Mesenchymal stem cell (in vitro differentiated cells and primary cell): ENCODE results near the gene KLHL17.
A peak's percentile ranks its signal among the peaks of the same experiment; 100 is the strongest.

Experiments
- DNase-seq: peaks from one replicate; pipeline ENCODE4 v3.0.0-alpha.2; 2013
- H2AFZ ChIP-seq: one replicate; pipeline ENCODE4 v1.6.1; 2013; ENCODE audit warnings: low read depth, mild to moderate bottlenecking, control low read depth, inconsistent platforms, low read length, moderate library complexity
- H2AK5ac ChIP-seq: 2 replicates; pipeline ENCODE4 v1.6.1; 2013; ENCODE audit warnings: low read length, moderate library complexity, mild to moderate bottlenecking, inconsistent platforms; ENCODE audit not compliant: severe bottlenecking
- H2BK120ac ChIP-seq: one replicate; pipeline ENCODE4 v1.6.1; 2013; ENCODE audit warnings: low read depth, mild to moderate bottlenecking, inconsistent platforms, low read length, moderate library complexity
- H2BK12ac ChIP-seq, 2 experiments: one replicate each; pipeline ENCODE4 v1.6.1; 2013; ENCODE audit warnings: inconsistent platforms in 2 of 2, low read length in 2 of 2, mild to moderate bottlenecking in 2 of 2, moderate library complexity in 2 of 2, control low read depth in 1 of 2
- H2BK15ac ChIP-seq: one replicate; pipeline ENCODE4 v1.6.1; 2013; ENCODE audit warnings: mild to moderate bottlenecking, low read depth, inconsistent platforms; ENCODE audit not compliant: poor library complexity, severe bottlenecking
- H2BK5ac ChIP-seq: 2 replicates; pipeline ENCODE4 v1.6.1; 2013; ENCODE audit warnings: low read depth, mild to moderate bottlenecking, low read length, control low read depth, inconsistent platforms; ENCODE audit not compliant: poor library complexity, severe bottlenecking
- H3K14ac ChIP-seq, 2 experiments: one replicate each; pipeline ENCODE4 v1.6.1; 2013; ENCODE audit warnings: inconsistent platforms in 2 of 2, low read length in 2 of 2, control low read depth in 1 of 2, mild to moderate bottlenecking in 1 of 2, moderate library complexity in 1 of 2
- H3K18ac ChIP-seq, 2 experiments: one replicate each; pipeline ENCODE4 v1.6.1; 2013; ENCODE audit warnings: inconsistent platforms in 2 of 2, low read length in 2 of 2, control low read depth in 1 of 2, low read depth in 1 of 2, mild to moderate bottlenecking in 1 of 2
- H3K23ac ChIP-seq, 2 experiments: one replicate each; pipeline ENCODE4 v1.6.1; 2013; ENCODE audit warnings: inconsistent platforms in 2 of 2, low read length in 2 of 2, mild to moderate bottlenecking in 2 of 2, moderate library complexity in 2 of 2, control low read depth in 1 of 2
- H3K27ac ChIP-seq: 2 replicates; pipeline ENCODE4 v1.5.1; 2013; ENCODE audit warnings: mild to moderate bottlenecking, moderate library complexity, low read length, control low read depth, inconsistent platforms; ENCODE audit not compliant: poor library complexity, severe bottlenecking
- H3K27me3 ChIP-seq, 2 experiments: 2 replicates each; pipeline versions ENCODE4 v1.6.1 to v1.7.0; 2013; ENCODE audit warnings: low read length in 2 of 2, mild to moderate bottlenecking in 2 of 2, moderate library complexity in 2 of 2, control low read depth in 1 of 2, inconsistent platforms in 1 of 2; ENCODE audit not compliant: control insufficient read depth in 1 of 2, insufficient read depth in 1 of 2
- H3K36me3 ChIP-seq, 2 experiments: 2 replicates each; pipeline versions ENCODE4 v1.6.1 to v1.7.0; 2013; ENCODE audit warnings: low read length in 2 of 2, control low read depth in 1 of 2, inconsistent platforms in 1 of 2, low read depth in 1 of 2, mild to moderate bottlenecking in 1 of 2; ENCODE audit not compliant: insufficient read depth in 2 of 2, control insufficient read depth in 1 of 2
- H3K4ac ChIP-seq, 2 experiments: one replicate each; pipeline ENCODE4 v1.6.1; 2013; ENCODE audit warnings: inconsistent platforms in 2 of 2, low read length in 2 of 2, mild to moderate bottlenecking in 2 of 2, moderate library complexity in 2 of 2, control low read depth in 1 of 2, low read depth in 1 of 2
- H3K4me1 ChIP-seq: 2 replicates; pipeline ENCODE4 v1.6.1; 2013; ENCODE audit warnings: low read depth, low read length, control low read depth; ENCODE audit not compliant: control insufficient read depth, insufficient read depth
- H3K4me2 ChIP-seq: 2 replicates; pipeline ENCODE4 v1.6.1; 2013; ENCODE audit warnings: low read length, mild to moderate bottlenecking, inconsistent platforms; ENCODE audit not compliant: poor library complexity, severe bottlenecking
- H3K4me3 ChIP-seq, 2 experiments: 2 replicates each; pipeline versions ENCODE4 v1.5.1 to v1.7.0; 2013; ENCODE audit warnings: low read length in 2 of 2, mild to moderate bottlenecking in 2 of 2, control low read depth in 1 of 2, low read depth in 1 of 2; ENCODE audit not compliant: insufficient read depth in 1 of 2
- H3K79me1 ChIP-seq: replicated peaks from 2 replicates; pipeline ENCODE4 v1.6.1; 2013; ENCODE audit warnings: mild to moderate bottlenecking, control low read depth, low read length, inconsistent platforms; ENCODE audit not compliant: poor library complexity, severe bottlenecking
- H3K9ac ChIP-seq: 2 replicates; pipeline ENCODE4 v1.7.0; 2013; ENCODE audit warnings: mild to moderate bottlenecking, low read length, moderate library complexity
- H3K9me3 ChIP-seq: 2 replicates; pipeline ENCODE4 v1.7.0; 2013; ENCODE audit warnings: mild to moderate bottlenecking, low read length; ENCODE audit not compliant: control insufficient read depth
- H4K8ac ChIP-seq: one replicate; pipeline ENCODE4 v1.6.1; 2013; ENCODE audit warnings: inconsistent platforms, mild to moderate bottlenecking, low read length, moderate library complexity
- H4K91ac ChIP-seq: one replicate; pipeline ENCODE4 v1.6.1; 2013; ENCODE audit warnings: mild to moderate bottlenecking, low read length, inconsistent platforms
- WGBS: methylation state at CpG from one replicate; pipeline ENCODE4 v1.1.7; 2013; ENCODE audit warnings: mixed read lengths; 5-methylcytosine and 5-hydroxymethylcytosine counted together

Gene KLHL17

DNA sequence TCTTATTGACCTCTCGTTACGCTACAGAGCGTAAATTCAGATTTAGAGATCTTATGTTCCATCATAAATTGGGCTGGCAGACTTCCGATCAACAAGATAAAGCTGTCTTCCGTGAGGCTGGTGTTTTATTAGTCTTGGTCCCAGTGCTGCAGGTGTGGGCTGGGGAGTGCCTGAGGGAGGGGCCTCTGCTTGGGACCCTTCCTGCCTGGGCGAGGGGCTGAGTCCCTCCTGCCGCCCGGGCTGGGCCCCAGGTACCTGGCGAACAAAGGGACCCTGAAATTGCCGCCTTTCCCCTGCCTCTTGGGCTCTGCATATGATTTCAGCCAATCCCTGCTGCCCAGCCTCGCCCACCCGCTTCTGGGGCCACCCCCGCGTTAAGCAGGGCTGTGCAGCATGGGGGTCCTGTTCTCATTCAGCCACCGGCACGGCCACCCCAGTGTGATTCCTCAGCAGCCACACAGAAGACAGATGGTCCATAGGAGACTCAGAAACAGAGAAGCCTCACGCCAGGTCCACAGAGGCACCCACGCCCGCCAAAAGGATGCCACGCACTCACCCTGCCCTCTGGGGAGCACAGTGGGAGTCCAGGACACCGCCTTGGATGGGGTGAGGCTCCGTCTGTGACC is 42.8 kb upstream of the KLHL17 start:
- WGBS = 73% methylated on average over 22 of the region's 22 CpGs
- H3K27me3 ChIP-seq = peaks cover 75 to 96% of the 10 kb centered on the region in 2 experiments
- H2AK5ac ChIP-seq = no peak overlapping the region
- H3K9me3 ChIP-seq = no peaks in the 10 kb centered on the region
- H2BK120ac ChIP-seq = no peak overlapping the region
- no peak overlapping the region for H2BK15ac ChIP-seq
- no peak overlapping the region for H3K4me3 ChIP-seq
- H3K4me2 ChIP-seq = no peak overlapping the region
- H4K91ac ChIP-seq = no peak overlapping the region
- H2AFZ ChIP-seq = no peak overlapping the region
- H3K18ac ChIP-seq = no peak overlapping the region
- H3K36me3 ChIP-seq = no peaks in the 10 kb centered on the region
- no peak overlapping the region for H4K8ac ChIP-seq
- H3K4me1 ChIP-seq = peaks cover 31% of the 10 kb centered on the region
- H3K79me1 ChIP-seq = no peaks in the 10 kb centered on the region
- no peak overlapping the region for H3K4ac ChIP-seq
- H3K9ac ChIP-seq = no peak overlapping the region
- DNase-seq = no peak
- H3K14ac ChIP-seq = no peak overlapping the region
- no peak overlapping the region for H3K23ac ChIP-seq
- H2BK5ac ChIP-seq = no peak overlapping the region
- no peak overlapping the region for H3K27ac ChIP-seq
- no peak overlapping the region for H2BK12ac ChIP-seq

DNA sequence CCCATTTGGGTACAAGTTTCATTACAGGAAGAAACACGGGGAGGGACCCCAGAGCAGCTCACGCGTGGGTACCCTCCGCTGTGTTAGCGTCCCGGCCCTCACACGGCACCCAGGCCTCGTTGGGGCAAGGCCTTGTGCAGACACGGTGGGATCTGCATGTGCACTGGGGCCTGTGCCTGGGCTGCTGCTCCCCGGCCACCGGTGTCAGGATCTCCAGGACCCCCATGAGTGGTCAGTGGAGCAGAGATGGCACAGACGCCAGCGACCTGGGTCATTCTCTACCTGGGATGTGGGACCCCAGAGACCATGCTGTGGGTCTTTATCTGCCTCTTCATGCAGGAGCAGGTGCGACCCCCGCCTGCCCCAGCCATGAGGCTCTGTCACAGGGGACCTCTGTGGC is 42.0 kb upstream of the KLHL17 start:
- Histone ChIP-seq H3K27me3 (peaks cover 82 to 97% of the 10 kb centered on the region in 2 experiments), H3K79me1 (no peaks in the 10 kb centered on the region), H4K8ac (no peak overlapping the region), H3K27ac (no peak overlapping the region), H3K23ac (no peak overlapping the region), H2BK15ac (no peak overlapping the region), H3K36me3 (no peaks in the 10 kb centered on the region), H2BK5ac (no peak overlapping the region), H3K4me2 (no peak overlapping the region), H3K9me3 (no peaks in the 10 kb centered on the region), H2BK12ac (peak overlapping the region in 1 of 2 experiments; percentile 24), H4K91ac (peak overlapping the region; percentile 46), H3K4ac (no peak overlapping the region), H3K9ac (no peak overlapping the region), H3K4me1 (peaks cover 34% of the 10 kb centered on the region), H2AK5ac (no peak overlapping the region), H2AFZ (no peak overlapping the region), H3K14ac (peak overlapping the region in 1 of 2 experiments; percentile 23), H3K4me3 (no peak overlapping the region), H3K18ac (no peak overlapping the region), H2BK120ac (no peak overlapping the region)
- DNase-seq = no peak
- 89% methylated on average over 15 of the region's 15 CpGs for WGBS

- Histone ChIP-seq H2BK12ac (no peak overlapping the region), H3K27ac (no peak overlapping the region), H3K23ac (no peak overlapping the region), H3K4me3 (no peak overlapping the region), H3K36me3 (no peaks in the 10 kb centered on the region), H3K79me1 (no peaks in the 10 kb centered on the region), H2BK5ac (no peak overlapping the region), H2AFZ (no peak overlapping the region), H4K91ac (no peak overlapping the region), H3K9ac (no peak overlapping the region), H2BK120ac (no peak overlapping the region), H3K4me1 (peaks cover 34% of the 10 kb centered on the region), H3K4ac (no peak overlapping the region), H3K4me2 (no peak overlapping the region), H3K27me3 (peaks cover 84 to 94% of the 10 kb centered on the region in 2 experiments), H4K8ac (no peak overlapping the region), H3K14ac (no peak overlapping the region), H2BK15ac (no peak overlapping the region), H3K18ac (no peak overlapping the region), H3K9me3 (no peaks in the 10 kb centered on the region), H2AK5ac (no peak overlapping the region)
- WGBS = 69% methylated on average over 6 of the region's 6 CpGs
- no peak for DNase-seq
These were observed 41.5 kb upstream of the KLHL17 start for GRCh38 chr1:918843-919242.

DNA sequence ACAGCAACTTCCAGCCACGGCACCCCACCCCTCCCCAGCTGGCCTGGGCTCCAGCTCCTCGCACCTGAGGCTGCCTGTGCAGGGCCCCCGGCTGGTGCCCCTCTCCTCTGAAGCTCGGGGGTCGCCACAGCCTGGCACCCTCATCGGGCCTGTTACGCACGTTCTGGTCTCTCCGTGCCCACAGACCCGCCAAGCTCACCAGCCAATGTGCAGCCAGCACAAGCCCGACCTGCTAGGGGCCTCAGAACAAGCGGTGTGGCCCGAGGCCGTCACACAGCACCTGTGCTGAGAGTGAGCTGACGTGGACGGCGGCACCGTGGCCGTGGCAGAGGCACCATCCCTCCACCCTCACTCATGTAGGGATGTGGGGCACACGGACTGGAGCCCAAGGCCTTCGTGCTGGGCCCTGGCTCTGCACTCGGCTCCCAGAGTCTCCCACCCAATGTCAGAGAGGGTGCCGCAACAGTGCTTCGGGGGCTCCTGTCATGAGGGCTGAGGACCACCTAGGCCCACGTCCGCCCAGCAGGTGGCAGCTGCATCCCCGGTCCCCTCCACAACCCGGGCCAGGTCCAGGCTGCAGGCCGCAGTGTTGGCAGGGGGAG is 41.0 kb upstream of the KLHL17 start:
- no peak overlapping the region for H2BK120ac ChIP-seq
- no peak overlapping the region for H3K23ac ChIP-seq
- no peak overlapping the region for H3K18ac ChIP-seq
- H3K79me1 ChIP-seq = no peaks in the 10 kb centered on the region
- no peak overlapping the region for H2AFZ ChIP-seq
- H2BK12ac ChIP-seq = peak overlapping the region in 1 of 2 experiments; percentile 4
- peaks cover 79 to 89% of the 10 kb centered on the region in 2 experiments for H3K27me3 ChIP-seq
- H3K4me2 ChIP-seq = no peak overlapping the region
- H3K4me3 ChIP-seq = no peak overlapping the region
- no peak overlapping the region for H3K9ac ChIP-seq
- H4K91ac ChIP-seq = no peak overlapping the region
- peaks cover 39% of the 10 kb centered on the region for H3K4me1 ChIP-seq
- H3K36me3 ChIP-seq = no peaks in the 10 kb centered on the region
- no peak overlapping the region for H4K8ac ChIP-seq
- H2BK15ac ChIP-seq = no peak overlapping the region
- H3K14ac ChIP-seq = no peak overlapping the region
- H2AK5ac ChIP-seq = no peak overlapping the region
- H3K9me3 ChIP-seq = no peaks in the 10 kb centered on the region
- no peak for DNase-seq
- WGBS = 90% methylated on average over 29 of the region's 29 CpGs
- no peak overlapping the region for H2BK5ac ChIP-seq
- H3K27ac ChIP-seq = no peak overlapping the region
- H3K4ac ChIP-seq = no peak overlapping the region
